ENCODE measurements around the gene ABI1. TPM values are rescaled to one million over a fixed set of nuclear protein-coding genes. Genes with fewer than 3 reads are reported as not detected.

ABI1 gene
- total RNA-seq, 1 experiment from 2014 or later = 25.2 TPM

DNA sequence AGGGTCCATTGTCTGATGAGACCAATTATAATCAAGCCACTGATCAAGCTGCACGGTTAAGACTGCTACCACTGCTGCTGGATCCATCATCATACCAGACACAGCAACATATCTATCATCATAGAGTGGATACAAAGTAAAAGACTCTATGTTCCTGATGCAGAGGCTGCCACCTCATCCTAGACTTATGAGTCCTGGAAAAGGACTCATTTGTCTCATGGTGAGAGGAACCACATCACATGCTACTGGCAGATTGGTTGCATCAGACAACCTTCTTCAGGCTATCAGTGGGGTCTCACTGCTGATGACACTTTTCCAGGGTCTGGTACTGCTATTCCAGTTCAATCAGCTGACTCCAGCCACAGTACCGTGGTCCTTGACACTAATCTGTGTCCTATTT is 79.0 kb downstream of the ABI1 start:
- TF ChIP-seq EZH2 (IDR thresholded peaks at IDR 0.05; ENCODE audit: low read length, unreplicated experiment) (no peak), EZH2phosphoT487 (IDR thresholded peaks at IDR 0.05; ENCODE audit: borderline replicate concordance, low read length) (no peak)
- TF ChIP-seq, protein P1, sequence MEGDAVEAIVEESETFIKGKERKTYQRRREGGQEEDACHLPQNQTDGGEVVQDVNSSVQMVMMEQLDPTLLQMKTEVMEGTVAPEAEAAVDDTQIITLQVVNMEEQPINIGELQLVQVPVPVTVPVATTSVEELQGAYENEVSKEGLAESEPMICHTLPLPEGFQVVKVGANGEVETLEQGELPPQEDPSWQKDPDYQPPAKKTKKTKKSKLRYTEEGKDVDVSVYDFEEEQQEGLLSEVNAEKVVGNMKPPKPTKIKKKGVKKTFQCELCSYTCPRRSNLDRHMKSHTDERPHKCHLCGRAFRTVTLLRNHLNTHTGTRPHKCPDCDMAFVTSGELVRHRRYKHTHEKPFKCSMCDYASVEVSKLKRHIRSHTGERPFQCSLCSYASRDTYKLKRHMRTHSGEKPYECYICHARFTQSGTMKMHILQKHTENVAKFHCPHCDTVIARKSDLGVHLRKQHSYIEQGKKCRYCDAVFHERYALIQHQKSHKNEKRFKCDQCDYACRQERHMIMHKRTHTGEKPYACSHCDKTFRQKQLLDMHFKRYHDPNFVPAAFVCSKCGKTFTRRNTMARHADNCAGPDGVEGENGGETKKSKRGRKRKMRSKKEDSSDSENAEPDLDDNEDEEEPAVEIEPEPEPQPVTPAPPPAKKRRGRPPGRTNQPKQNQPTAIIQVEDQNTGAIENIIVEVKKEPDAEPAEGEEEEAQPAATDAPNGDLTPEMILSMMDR (conservative IDR thresholded peaks at IDR 0.05; ENCODE audit: low read depth, low read length) = no peak
- ChIA-PET CTCF (interaction anchor here (0.6 kb wide), 1 partner anchor 36 kb away, joined by 3 read pairs; no protein-coding TSS in a partner anchor), POLR2A (ENCODE audit: unreplicated experiment) (no interaction called here)
- H3K9me2 ChIP-seq (replicated peaks; ENCODE audit: low read length) = no peaks in the 10 kb centered on the region
- H3K4me1 ChIP-seq (ENCODE audit: insufficient read depth, low read length) = peaks cover 18% of the 10 kb centered on the region
- H3K9ac ChIP-seq (ENCODE audit: low read length) = peak overlapping the region; percentile 50
- H3K27me3 ChIP-seq (ENCODE audit: low read length) = no peaks in the 10 kb centered on the region
- BruUV-seq (replicated peaks) = no TSS peak
- no peak overlapping the region for H2AFZ ChIP-seq (ENCODE audit: low read length)
- H3K9me3 ChIP-seq (ENCODE audit: low read length) = no peaks in the 10 kb centered on the region
- H3K79me2 ChIP-seq (ENCODE audit: low read length) = peaks cover 41% of the 10 kb centered on the region
- peak overlapping the region; percentile 8 for H3K4me3 ChIP-seq (ENCODE audit: low read length)
- intact Hi-C loops (cut with micrococcal nuclease) = no loop called here
- no peaks in the 10 kb centered on the region for H4K20me1 ChIP-seq (ENCODE audit: low read length)
- ATAC-seq (peak; percentile 5; the same call in 1 of the 2 replicates), DNase-seq (peak; percentile 18)
- peak overlapping the region; percentile 79 for H3K4me2 ChIP-seq (ENCODE audit: low read length)
- no peaks in the 10 kb centered on the region for H3K36me3 ChIP-seq (ENCODE audit: low read depth, low read length)
- no peaks in the 10 kb centered on the region for H3F3A ChIP-seq (ENCODE audit: low read length, unreplicated experiment)
- peak overlapping the region; percentile 96 for H3K27ac ChIP-seq (ENCODE audit: low read length)

DNA sequence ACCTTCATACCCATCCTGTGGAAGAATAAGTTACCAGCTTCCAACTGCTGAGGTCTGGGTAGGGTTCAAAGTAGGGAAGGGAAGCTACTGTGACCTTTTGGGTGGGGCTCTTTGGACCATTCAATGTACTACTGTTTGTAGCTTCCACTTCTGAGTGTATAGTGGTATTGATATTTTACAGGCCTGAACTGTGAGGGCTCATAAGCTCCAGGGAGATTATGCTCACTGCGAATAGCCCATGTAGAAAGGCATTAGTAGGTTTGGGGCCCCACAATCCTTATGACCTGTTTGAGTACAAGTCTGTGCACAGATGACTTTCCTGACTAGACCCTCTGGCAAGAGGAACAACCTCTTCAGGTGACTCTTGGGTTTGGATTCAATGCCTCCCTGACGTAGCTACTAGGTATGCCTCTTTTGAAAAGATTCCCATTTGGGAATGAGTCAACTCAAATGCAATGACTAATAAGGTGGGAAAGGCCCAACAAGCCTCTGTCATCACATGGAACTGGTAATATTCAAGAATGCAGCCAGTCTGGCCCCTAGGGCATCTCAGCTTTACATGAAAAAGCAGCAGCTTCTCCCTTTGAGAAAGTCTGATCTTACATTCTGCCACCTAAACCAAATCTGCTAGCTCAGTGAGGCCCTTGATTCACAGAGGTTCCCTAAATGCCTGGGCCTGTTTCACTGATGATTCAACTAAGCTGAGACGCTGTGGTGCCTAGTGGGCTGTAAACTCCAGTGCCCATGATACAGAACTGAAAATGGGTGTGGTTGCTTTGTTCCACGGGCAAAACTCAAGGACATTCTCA is 79.8 kb downstream of the ABI1 start:
- POLR2A ChIA-PET (ENCODE audit: unreplicated experiment) = no interaction called here
- CTCF ChIA-PET = no interaction called here

More for the DNA sequence above, 79.8 kb downstream of the ABI1 start:
- TF ChIP-seq, protein P1 (conservative IDR thresholded peaks at IDR 0.05; ENCODE audit: low read depth, low read length) = no peak
- TF ChIP-seq EZH2phosphoT487 (IDR thresholded peaks at IDR 0.05; ENCODE audit: borderline replicate concordance, low read length) (no peak), EZH2 (IDR thresholded peaks at IDR 0.05; ENCODE audit: low read length, unreplicated experiment) (no peak)
- DNase-seq (peak; percentile 97), ATAC-seq (peak; percentile 93)
- Histone ChIP-seq H2AFZ (ENCODE audit: low read length) (no peak overlapping the region), H3F3A (ENCODE audit: low read length, unreplicated experiment) (no peaks in the 10 kb centered on the region), H3K4me2 (ENCODE audit: low read length) (peak overlapping the region; percentile 79), H3K4me3 (ENCODE audit: low read length) (peak overlapping the region; percentile 8; the same call in 1 of the 2 replicates), H3K9me3 (ENCODE audit: low read length) (no peaks in the 10 kb centered on the region), H3K27ac (ENCODE audit: low read length) (peak overlapping the region; percentile 96), H3K36me3 (ENCODE audit: low read depth, low read length) (no peaks in the 10 kb centered on the region), H4K20me1 (ENCODE audit: low read length) (no peaks in the 10 kb centered on the region), H3K9ac (ENCODE audit: low read length) (peak overlapping the region; percentile 50), H3K79me2 (ENCODE audit: low read length) (peaks cover 41% of the 10 kb centered on the region), H3K9me2 (replicated peaks; ENCODE audit: low read length) (no peaks in the 10 kb centered on the region), H3K4me1 (ENCODE audit: insufficient read depth, low read length) (peaks cover 26% of the 10 kb centered on the region), H3K27me3 (ENCODE audit: low read length) (no peaks in the 10 kb centered on the region)
- intact Hi-C loops (cut with micrococcal nuclease) = no loop called here
- no TSS peak for BruUV-seq (replicated peaks)

All from PC-3 (cell line).